Right lobe of liver (tissue), 4 donors: Measurements from ENCODE around the gene FLNA.

Experiments used
- CTCF ChIP-seq, 4 donors: fragments of 200-600 bp in 3 of 4; fragments of 450-650 bp in 1 of 4; IDR thresholded peaks; one replicate each; pipeline versions ENCODE4 v1.5.1 to v1.8.0; 2016 to 2022; ENCODE audit warnings: antibody characterized with exemption in 4 of 4, mild to moderate bottlenecking in 2 of 4
- POLR2A ChIP-seq: fragments of 450-650 bp; IDR thresholded peaks from one replicate; pipeline ENCODE4 v1.6.1; 2017; ENCODE audit warnings: antibody characterized with exemption, mild to moderate bottlenecking
- donor health status: DM: no; HTN: no; CAD: no.
- donor health status: DM: no; HTN: no; CAD: no.
- donor health status: DM: no; HTN: yes; CAD: no.

GRCh38 chrX:154317391-154317995, 56.9 kb downstream of the FLNA start:
- TF ChIP-seq CTCF (IDR thresholded peaks at IDR 0.05) (peak; percentile 40 to 43 (median 43)), POLR2A (no peak)
